Measurements from ENCODE around the gene GAN. TPM values are rescaled to one million over a fixed set of nuclear protein-coding genes. Genes with fewer than 3 reads are reported as not detected.

Gene GAN
- polyA plus RNA-seq, 1 donor: 3.6 TPM

DNA sequence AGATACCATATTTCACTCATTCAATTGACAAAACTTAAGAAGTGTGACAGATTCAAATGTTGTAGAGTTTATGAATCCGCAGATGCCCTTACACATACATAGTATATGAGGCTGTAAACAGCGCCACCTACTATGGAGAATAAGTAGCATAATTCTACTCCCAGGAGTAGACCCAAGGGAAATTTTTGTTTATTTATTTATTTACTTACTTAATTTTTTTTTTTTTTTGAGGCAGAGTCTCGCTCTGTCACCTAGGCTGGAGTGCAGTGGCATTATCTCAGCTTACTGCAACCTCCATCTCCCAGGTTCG, 35.5 kb downstream of the GAN start:
- no peak for DNase-seq

DNA sequence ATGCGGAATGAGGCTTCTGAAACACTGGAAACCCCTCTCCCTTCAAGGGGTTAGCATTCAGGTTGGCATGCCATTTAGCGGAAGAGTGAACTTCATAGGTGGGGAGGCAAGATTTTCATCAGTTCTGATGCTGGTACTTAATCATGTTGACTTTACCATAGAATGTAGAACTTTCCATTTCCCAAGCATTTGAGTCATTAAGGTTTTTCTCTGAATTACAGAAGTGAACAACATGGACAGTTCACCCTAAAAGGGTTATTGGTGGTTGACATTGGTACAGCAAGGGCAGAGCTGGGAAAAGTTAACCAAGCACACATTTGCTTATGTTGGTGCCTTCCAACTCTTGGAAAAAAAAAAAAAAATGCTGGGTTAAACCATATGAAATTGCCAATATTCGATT, 39.1 kb downstream of the GAN start:
- no peak for DNase-seq

DNA sequence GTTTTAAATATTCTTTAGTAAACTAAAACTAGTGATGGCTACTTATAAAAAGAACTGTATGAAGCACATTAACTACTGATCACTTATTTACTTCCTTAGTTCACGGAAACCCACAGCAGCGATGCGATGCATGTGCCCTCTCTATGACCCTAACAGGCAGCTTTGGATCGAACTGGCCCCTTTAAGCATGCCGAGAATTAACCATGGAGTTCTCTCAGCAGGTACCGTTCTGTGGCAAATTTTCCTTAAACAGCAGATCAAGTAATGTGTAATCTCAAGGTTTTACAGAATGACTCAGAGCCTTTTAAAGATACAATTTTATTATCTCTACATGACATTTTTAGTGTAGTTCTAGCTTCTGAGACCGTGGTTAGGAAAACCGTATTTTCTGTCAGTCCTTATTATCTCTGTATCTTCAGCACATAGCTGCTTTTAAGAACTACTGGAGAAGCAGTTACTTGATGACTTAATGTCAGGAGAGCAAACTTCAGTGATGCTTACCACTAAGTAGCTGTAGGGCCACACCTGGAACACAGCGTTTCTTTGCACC, 43.0 kb downstream of the GAN start:
- no peak for DNase-seq

GRCh38 chr16:81358860-81359259, 44.1 kb downstream of the GAN start:
- no peak for DNase-seq

DNA sequence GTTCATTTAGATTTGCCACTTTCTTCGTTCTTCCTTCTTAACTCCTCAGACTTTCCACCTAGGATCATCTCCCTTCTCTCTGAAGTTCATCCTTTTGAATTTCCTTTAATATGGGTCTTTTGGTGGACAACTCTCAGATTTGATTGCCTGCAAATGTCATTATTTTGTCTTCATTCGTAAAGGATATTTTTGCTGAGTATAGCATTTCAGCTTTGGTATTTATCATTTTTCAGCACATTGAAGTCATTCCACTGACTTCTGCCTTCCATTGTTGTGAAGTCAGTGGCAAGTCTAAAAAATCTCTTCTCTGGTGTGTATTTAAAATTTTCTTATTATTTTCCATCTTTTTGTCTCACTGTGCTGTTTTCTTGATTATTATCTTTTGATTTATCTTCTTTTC, 45.4 kb downstream of the GAN start:
- no peak for DNase-seq

- no peak for DNase-seq
These were observed 51.0 kb downstream of the GAN start for GRCh38 chr16:81365731-81366130.

- DNase-seq: peak; percentile 51
These were observed 51.7 kb downstream of the GAN start for GRCh38 chr16:81366316-81366932.

DNA sequence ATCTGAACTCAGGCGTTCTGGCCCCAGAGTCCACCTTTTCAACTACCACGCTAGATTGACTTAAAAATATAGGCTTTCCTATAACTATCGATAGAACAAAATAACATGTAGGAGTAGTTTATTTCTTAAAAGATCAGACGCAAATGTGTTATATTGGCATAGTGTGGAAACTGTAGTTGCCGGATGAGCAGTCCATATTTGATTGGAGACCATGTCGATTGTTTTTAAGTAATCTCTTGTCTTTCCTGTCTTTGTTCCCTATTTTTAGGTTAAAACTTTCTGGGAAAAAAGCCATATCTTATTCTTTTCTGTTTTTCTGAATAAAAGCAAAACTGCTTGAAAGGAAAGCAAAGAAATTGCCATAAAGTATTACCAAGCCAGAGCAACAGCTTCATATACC, 53.1 kb downstream of the GAN start:
- no peak for DNase-seq

GRCh38 chr16:81369888-81370504, 55.2 kb downstream of the GAN start:
- DNase-seq: no peak

GRCh38 chr16:81371106-81371505, 56.3 kb downstream of the GAN start:
- DNase-seq: no peak

- no peak for DNase-seq
These were observed 59.8 kb downstream of the GAN start for GRCh38 chr16:81374550-81374949.

DNA sequence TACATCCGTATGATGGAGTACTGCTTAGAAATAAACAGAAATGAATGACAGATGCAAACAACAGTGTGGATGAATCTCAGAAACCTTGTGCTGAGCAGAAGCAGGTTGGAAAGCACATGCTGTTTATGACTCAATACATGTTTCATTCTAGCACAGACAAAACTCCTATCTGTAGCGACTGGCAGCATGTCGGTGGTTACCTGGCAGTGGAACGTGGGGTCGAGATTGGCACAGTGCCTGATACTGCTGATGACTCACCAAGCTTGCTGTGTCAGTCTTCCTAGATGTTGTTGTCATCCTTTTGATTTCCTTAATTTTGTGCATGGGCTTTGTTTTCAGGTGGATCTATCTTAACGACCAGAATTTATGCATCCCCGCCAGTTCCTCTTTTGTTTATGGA, 62.1 kb downstream of the GAN start:
- DNase-seq: no peak

DNA sequence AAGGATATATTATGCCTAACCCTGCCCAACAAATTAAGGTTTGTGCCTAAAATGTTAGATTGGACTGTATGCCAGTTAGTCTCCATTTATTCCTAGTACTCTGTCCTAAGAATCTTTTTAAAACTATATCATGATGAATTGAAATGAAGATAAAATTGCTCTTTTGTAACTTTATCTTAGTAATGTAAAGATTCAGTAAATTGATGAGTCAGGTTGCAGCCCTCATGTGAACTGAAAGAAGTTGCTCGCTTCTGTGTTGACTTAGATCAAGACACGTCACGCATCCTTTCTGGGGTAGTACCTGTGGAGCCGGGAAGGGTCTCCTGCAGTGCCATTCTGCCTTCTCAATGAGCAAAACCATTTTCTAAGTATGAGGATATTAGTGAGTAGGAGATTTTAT, 63.3 kb downstream of the GAN start:
- DNase-seq: no peak

GRCh38 chr16:81380932-81381331, 66.2 kb downstream of the GAN start:
- DNase-seq: no peak

- DNase-seq: peak; percentile 20
These were observed 69.2 kb downstream of the GAN start for GRCh38 chr16:81384006-81384405.

DNA sequence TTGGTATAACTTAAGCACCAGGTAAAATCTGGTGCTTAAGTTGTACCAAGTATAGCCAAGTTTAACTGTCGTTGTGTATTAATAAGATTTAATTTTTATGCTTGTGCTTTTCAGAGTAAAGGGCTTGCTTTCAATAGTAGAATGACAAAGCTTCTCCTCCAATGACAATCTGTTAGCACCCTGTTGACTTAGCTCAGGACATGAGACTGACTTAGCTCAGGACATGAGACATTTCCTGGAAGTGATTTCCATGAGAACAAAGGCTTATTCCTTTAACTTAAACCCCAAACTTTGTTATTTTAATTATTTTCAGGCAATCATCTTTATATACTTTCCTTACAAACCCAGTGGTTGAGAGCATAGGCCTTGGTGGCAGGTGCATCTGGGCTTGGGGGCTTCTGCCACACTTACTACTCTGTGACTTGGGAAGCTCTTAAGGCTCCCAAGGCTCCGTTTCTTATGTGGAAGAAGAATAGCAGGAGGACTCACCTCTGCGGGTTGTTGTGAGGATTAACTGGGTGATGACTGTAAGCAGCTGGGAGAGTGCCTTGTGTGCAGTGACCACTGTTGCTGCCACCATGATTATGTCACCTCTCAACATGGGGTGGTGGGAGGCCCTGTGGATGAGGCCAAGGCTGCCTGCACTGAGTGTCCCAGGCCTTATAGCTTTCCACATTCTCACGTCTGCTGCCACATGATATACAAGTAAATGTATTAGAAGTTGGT, 70.4 kb downstream of the GAN start:
- no peak for DNase-seq

DNA sequence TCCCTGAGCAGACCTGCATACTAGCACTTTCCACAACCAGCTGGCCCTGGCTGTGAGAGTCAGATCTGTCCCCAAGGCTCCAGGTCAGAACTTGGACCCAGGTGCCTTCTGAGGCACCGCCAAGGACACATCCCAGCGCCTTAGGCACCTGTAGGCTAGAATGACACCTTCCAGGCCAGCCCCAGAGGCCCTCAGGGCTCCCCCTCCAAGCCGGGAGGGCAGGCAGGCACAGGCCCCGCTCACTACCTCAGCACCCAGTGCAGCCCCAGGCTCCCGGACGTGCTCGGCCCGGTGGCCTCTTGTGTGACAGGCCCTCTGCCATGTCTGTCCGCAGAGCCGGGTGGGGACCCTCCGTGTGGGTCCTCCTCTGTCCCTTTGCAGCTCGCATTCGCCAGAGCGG, 73.6 kb downstream of the GAN start:
- no peak for DNase-seq

- no peak for DNase-seq
These were observed 76.1 kb downstream of the GAN start for GRCh38 chr16:81390840-81391239.

GRCh38 chr16:81392011-81392410, 77.2 kb downstream of the GAN start:
- no peak for DNase-seq

DNA sequence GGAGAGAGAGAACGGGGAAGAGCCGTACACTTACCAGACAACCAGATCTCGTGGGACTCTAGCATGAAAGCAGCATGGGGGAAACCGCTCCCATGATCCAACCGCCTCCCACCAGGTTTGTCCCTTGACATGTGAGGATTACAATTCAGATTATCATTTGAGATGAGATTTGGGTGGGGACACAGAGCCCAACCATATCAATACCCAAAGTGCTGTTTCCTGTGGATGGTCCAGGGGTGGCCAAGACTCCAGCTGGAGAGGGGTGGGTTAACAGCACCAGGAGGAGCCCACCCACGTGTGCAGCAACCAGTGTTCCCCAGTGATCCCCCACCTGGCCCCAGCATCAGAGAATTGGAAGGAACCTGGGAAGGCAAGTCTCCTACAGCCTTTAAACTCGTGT, 79.7 kb downstream of the GAN start:
- no peak for DNase-seq

DNA sequence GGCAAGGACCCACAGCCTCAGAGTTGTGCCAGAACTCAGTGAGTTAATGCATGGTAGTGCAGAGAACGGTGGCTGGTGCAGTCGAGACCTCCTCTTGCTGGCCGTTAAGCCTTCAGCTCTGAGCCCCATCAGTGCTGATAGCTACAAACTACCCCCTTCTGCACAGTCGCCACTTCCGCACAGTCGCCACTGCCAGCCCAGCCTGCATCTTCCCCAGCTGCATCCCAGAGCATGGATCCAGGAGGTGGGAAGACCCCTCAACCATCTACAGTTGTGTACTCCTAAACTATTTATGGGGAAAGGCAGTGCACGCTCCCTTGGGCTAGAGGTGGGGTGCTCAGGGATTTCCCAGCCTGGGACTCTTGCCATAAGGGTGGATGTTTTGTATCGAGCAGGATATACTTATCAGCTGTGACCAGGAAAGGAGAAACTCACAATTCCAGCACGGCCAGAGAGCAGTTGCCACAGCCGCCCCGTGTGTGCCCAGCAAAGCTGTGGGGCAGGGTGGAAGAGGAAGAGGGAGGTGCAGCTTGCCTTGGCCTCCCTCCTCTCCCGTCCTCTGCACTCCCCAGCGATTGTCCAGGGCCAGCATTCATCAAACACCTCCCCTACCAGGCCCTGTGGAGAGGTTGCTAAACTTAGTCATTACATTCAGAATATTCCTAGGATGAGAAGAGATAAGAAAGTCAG, 80.3 kb downstream of the GAN start:
- DNase-seq: no peak

DNA sequence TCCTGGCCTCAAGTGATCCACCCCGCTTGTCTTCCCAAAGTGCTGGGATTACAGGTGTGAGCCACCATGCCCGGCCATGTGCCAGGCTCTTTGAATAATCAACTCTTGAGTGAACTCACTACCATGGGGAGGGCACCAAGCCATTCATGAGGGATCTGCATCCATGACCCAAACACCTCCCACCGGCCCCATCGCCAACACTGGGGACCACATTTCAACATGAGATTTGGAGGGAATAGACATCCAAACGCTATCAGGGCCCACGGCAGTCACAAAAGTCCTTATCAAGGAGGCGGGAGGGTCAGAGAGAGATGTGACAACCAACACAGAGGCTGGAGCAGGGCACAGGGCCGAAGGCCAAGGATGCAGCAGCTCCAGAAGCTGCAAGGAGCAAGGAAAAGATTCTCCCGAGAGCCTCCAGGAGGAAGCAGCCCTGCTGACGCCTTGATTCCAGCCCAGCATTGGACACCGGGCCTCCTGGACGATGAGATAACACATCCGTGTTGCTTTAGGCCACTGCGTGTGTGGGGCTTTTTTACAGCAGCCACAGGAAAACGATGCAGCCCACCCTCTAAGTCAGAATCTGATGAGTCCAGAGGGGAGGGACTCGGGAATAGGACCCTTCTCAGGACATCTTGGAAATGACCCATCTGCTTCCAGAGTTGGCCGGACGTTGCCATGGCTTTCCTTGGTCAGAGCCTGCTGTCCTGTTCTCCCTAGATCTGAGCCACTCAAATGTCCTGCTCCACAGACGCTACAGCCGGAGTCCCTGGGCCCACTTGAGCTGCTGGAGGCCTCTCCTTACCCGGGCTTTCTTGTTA, 82.5 kb downstream of the GAN start:
- DNase-seq: no peak
